NCI-H2081 (cell line): ENCODE measurements around the gene MAPK6.
A peak's percentile ranks its signal among the peaks of the same experiment; 100 is the strongest.

Source experiments
- DNase-seq, 2 experiments: peaks; one replicate each; lab custom pipeline; 2025; lab: John Stamatoyannopoulos, UW

Gene MAPK6

DNA sequence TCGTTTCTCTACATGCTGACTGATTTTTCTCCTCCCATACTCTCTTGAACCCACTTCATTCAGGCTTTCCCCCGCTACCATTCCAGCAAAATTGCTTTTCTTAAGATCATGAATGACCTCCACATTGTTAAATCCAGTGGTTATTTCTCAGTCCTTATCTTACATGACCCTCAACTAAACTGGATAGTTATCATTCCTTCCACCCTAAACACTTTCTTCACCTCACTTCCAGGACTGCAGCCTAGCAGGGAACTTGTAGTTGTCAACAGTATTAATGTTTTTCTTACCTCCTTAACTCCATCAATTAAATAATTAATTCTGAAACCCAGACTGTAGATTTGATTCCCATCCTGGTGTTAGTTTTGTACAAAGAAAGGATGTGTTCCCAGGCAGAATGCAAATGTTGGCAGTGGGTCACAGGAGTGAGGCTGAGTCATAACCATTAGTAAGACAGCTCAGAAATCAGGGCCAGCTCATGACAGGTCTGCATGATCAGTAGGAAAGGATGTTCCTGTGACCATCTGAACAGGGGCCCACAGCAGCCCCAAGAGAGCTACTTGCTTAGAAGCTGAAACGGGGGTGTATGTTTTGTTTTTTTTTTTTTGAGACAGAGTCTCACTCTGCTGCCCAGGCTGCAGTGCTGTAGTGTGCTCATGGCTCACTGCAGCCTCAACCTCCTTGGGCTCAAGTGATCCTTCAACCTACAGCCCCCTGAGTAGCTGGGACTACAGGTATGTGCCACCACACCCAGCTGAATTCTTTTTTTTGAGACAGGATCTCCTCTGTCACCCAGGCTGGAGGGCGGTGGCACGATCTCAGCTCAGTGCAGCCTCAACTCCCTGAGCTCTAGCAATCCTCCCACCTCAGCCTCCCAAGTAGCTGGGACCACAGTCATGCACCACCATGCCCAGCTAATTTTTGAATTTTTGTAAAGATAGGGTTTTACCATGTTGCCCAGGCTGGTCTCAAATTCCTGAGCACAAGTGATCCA, 84.5 kb downstream of the MAPK6 start:
- no peak for DNase-seq

GRCh38 chr15:52104532-52105004, 85.5 kb downstream of the MAPK6 start:
- DNase-seq, result no peak

DNA sequence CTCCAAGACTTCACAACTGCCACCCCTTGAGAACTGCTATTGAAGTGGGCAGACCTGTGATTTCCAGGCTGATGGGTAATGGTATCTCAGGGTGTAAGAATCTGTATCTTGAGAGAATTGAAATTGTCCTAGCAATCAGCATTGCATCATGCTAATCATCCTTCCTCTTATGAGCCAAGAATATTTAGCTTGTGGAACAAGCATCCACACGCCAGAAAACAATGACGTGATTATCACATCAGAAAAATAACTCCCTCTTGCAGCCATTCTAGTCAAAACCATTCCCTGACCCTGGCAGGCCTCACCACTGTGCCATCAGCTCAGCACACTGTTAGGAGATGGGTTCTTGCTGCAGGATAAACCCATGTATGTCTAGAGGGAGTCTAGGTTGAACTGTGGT, 86.8 kb downstream of the MAPK6 start:
- no peak for DNase-seq

- no peak for DNase-seq
These were observed 87.6 kb downstream of the MAPK6 start for GRCh38 chr15:52106641-52107040.

DNA sequence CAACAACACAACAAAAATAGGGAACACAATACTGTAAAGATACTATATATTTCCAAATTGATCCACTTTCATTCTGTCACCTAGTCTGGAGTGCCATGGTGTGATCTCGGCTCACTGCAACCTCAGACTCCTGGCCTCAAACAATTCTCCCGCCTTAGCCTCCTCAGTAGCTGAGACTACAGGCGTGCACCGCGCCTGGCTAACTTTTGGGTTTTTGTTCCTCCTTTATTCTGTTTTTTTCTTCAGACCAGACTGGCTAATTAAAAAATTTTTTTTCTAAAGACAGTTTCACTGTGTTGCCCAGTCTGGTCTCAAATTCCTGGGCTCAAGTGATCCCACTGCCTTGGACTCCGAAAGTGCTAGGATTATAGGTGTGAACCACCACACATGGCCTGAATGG, 88.2 kb downstream of the MAPK6 start:
- no peak for DNase-seq

GRCh38 chr15:52109559-52110451, 90.8 kb downstream of the MAPK6 start:
- DNase-seq, result no peak

GRCh38 chr15:52111517-52112202, 92.6 kb downstream of the MAPK6 start:
- no peak for DNase-seq

- no peak for DNase-seq
These were observed 93.3 kb downstream of the MAPK6 start for GRCh38 chr15:52112203-52112750.

DNA sequence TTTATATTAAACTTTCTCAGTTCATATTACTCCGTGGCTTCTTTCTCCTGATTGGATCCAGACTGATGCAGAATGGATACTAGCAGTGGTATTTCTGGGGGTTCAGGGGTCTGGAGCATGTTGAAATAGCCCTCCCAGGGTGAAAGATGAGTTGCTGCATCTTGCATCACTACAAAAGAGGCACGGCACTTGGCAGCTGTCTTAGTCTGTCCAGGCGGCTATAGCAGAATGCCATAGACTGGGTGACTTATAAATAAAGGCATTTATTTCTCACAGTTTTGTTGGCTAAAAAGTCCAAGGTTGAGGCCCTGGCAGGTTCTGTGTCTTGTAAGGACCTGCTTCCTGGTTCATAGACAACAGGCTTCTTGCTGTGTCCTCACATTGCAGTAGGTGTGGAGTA, 94.2 kb downstream of the MAPK6 start:
- no peak for DNase-seq

GRCh38 chr15:52113708-52114107, 94.7 kb downstream of the MAPK6 start:
- DNase-seq, result no peak

DNA sequence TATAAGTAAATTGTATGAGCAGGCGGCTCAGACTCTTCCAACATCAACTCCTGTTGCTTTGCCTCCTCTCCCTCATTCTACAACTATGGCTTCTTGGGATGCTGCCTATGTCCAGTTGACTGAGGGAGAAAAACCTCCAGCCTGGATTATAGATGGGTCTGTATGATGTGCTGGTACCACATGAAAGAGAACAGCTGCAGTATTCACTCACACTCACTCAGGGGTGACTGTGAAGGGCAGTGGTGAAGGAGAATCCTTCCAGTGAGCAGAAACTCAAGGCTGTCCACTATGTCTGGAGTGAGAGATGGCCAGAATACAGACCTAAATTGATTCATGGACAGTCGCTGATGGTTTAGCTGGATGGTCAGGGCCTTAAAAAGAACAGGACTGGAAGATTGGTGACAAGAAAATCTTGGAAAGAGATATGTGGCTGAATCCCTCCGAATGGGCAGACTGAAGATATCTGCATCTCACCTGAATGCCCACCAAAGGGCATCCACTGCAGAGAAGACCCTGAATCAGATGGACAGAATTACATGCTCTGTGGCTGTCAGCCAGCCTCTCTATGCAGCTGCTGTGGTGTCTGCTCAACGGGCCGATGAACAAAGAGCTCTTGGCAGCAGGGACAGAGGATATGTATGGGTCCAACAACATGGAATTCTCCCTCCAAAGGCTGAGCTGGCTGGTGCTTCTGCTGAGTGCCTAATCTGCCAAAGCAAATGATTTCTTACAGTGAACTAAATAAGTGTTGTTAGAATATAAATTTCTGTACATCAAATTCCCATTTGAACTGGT, 95.4 kb downstream of the MAPK6 start:
- DNase-seq, result peak in 1 of 2 experiments; percentile 29

DNA sequence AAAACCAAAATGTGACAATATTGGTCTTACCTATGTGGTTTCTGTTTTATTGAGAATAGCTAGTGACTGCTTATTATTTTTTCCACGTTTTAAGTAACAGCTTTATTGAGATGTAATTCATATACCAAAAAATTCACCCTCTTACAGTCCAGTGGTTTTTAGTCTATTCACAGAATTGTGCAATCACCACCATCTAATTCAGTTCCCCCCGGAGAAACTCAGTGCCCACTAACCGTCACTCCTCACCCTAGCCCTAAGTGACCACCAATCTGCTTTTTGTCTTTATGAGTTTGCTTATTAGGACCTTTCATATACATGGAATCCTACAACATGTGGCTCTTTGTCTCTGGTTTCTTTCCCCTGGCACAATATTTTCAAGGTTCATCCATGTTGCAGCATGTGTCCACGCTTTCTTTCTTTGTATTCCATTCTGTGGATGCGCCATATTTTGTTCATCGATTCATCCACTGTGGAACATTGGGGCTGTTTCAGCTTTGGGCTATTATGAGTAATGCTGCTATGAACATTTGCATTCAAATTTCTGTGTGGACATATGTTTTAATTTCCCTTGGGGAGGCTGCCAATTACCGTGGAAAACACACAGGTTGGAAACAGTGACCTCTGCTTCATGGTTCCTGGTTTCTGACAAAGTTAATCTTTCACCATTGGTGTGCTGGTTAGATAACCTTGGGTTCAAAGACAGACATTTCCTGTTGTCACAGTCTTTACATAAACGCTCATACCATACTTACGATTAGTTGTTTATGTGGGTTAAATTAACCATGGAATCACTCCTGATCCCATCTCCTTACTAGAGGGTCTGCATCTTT, 96.8 kb downstream of the MAPK6 start:
- DNase-seq, result no peak
